ENCODE measurements around the gene PTGES.

GRCh38 chr9:129750013-129750638, 2.7 kb downstream of the PTGES start:
- no peak for TF ChIP-seq CTCF (IDR thresholded peaks at IDR 0.05; ENCODE audit: low read depth, low read length)
- TF ChIP-seq EZH2phosphoT487 (IDR thresholded peaks at IDR 0.05; ENCODE audit: low read depth) = no peak
